Thyroid gland (tissue), 4 donors: Measurements from ENCODE around the gene KCNG2. TPM values are rescaled to one million over a fixed set of nuclear protein-coding genes. Genes with fewer than 3 reads are reported as not detected.
A peak's percentile ranks its signal among the peaks of the same experiment; 100 is the strongest.
"Not testable (repeated sequence)": the region's sequence is repeated elsewhere in the genome, so short reads cannot be mapped to it uniquely, and the experiment has no call there.

Source experiments
- DNase-seq, 2 donors: peaks; one replicate each; pipeline ENCODE4 v3.0.0-alpha.2; 2019
- H3K27ac ChIP-seq, 3 donors: fragments of 200-600 bp; sonication (generic); 1 replicate in 2 of 3; 2 replicates in 1 of 3; pipeline ENCODE4 v1.5.1; 2016 to 2019; ENCODE audit warnings: mild to moderate bottlenecking in 1 of 3, moderate library complexity in 1 of 3
- H3K27me3 ChIP-seq: fragments of 200-600 bp; sonication (generic); one replicate; pipeline ENCODE4 v1.5.1; 2019
- H3K36me3 ChIP-seq, 2 donors: fragments of 200-600 bp; sonication (generic); one replicate each; pipeline ENCODE4 v1.5.1; 2016 to 2019
- H3K4me1 ChIP-seq, 2 donors: fragments of 200-600 bp; sonication (generic); one replicate each; pipeline ENCODE4 v1.5.1; 2017 to 2019
- H3K4me3 ChIP-seq, 3 donors: fragments of 200-600 bp; sonication (generic); replicated peaks in 1 of 3; 1 replicate in 2 of 3; 2 replicates in 1 of 3; pipeline ENCODE4 v1.5.1; 2016; ENCODE audit warnings: mild to moderate bottlenecking in 1 of 3
- H3K9me3 ChIP-seq: fragments of 200-600 bp; sonication (generic); one replicate; pipeline ENCODE4 v1.5.1; 2017
- CTCF ChIP-seq, 6 experiments: fragments of 200-600 bp in 3 of 6; fragments of 450-650 bp in 3 of 6; sonication (generic) in 3 of 6; IDR thresholded peaks; one replicate each; pipeline ENCODE4 v1.5.1; 2016 to 2019; ENCODE audit warnings: antibody characterized with exemption in 6 of 6, mild to moderate bottlenecking in 2 of 6, inconsistent platforms in 1 of 6, moderate library complexity in 1 of 6
- POLR2A ChIP-seq, 2 donors: fragments of 450-650 bp; IDR thresholded peaks; one replicate each; pipeline ENCODE4 v1.6.1; 2017; ENCODE audit warnings: antibody characterized with exemption in 2 of 2, mild to moderate bottlenecking in 2 of 2, moderate library complexity in 1 of 2
- WGBS, 2 donors: methylation state at CpG; one replicate each; pipeline ENCODE4 v1.1.5; 2017; 5-methylcytosine and 5-hydroxymethylcytosine counted together
- intact Hi-C: fragments of 100-400 bp; cut with DNase I; formaldehyde crosslinking; loops from one replicate; pipeline ENCODE4 v1.15.1; 2023
- total RNA-seq, 4 donors: library from RNA; depleted of rRNA; stranded (reverse); fragments of >200 nt; gene quantifications; one replicate each; pipeline ENCODE4 v1.2.3, GENCODE V29; 2016

KCNG2 gene
- total RNA-seq, result under 1 TPM in 1 of 4 donors, not detected in 3; 0.22 TPM

GRCh38 chr18:79797518-79798345, at the start of gene KCNG2:
Gene KCNG2 (plus strand): TSS chr18:79797938. CDS start chr18:79863668, 65,730 bp downstream.
- intact Hi-C loops, result no loop called here
- TF ChIP-seq POLR2A (IDR thresholded peaks at IDR 0.05) (no peak), CTCF (IDR thresholded peaks at IDR 0.05) (peak in 2 of 6 experiments; percentile 15 to 30)
- no peaks in the 10 kb centered on the region for H3K9me3 ChIP-seq
- peak; percentile 20 to 32 for DNase-seq
- whole genome bisulfite sequencing, 2 donors, result 13 to 42% methylated on average over 8 to 14 of the region's 92 CpGs
- peaks cover 19% of the 10 kb centered on the region for H3K27me3 ChIP-seq
- no peak within 1 kb of the TSS for H3K27ac ChIP-seq
- H3K4me3 ChIP-seq, result peak within 1 kb of the TSS in 1 of 3 donors; percentile 20
- no peaks in the 10 kb centered on the region for H3K36me3 ChIP-seq
- H3K4me1 ChIP-seq, result peaks cover 8 to 16% of the 10 kb centered on the region in 2 donors

GRCh38 chr18:79748321-79749180, 49.2 kb upstream of the KCNG2 start:
- TF ChIP-seq CTCF (IDR thresholded peaks at IDR 0.05), result no peak
- TF ChIP-seq POLR2A (IDR thresholded peaks at IDR 0.05), result no peak
- Histone ChIP-seq H3K27ac (no peak overlapping the region), H3K27me3 (no peaks in the 10 kb centered on the region), H3K4me3 (no peak overlapping the region), H3K4me1 (no peaks in the 10 kb centered on the region), H3K9me3 (no peaks in the 10 kb centered on the region), H3K36me3 (peaks cover under 1 to 11% of the 10 kb centered on the region in 2 donors)
- 76 to 87% methylated on average over 16 to 35 of the region's 36 CpGs for WGBS, 2 donors
- intact Hi-C loops, result no loop called here
- no peak for DNase-seq

GRCh38 chr18:79749251-79750191, 48.2 kb upstream of the KCNG2 start:
- no peak overlapping the region for H3K4me3 ChIP-seq
- H3K36me3 ChIP-seq, result peaks cover 10 to 21% of the 10 kb centered on the region in 2 donors
- no peak for DNase-seq
- 87 to 90% methylated on average over 38 to 47 of the region's 49 CpGs for WGBS, 2 donors
- no peaks in the 10 kb centered on the region for H3K4me1 ChIP-seq
- no peaks in the 10 kb centered on the region for H3K9me3 ChIP-seq
- intact Hi-C loops, result no loop called here
- no peaks in the 10 kb centered on the region for H3K27me3 ChIP-seq
- TF ChIP-seq CTCF (IDR thresholded peaks at IDR 0.05), result no peak
- TF ChIP-seq POLR2A (IDR thresholded peaks at IDR 0.05), result no peak
- no peak overlapping the region for H3K27ac ChIP-seq

GRCh38 chr18:79750980-79751571, 46.7 kb upstream of the KCNG2 start:
- H3K36me3 ChIP-seq, result peaks cover 18 to 31% of the 10 kb centered on the region in 2 donors
- WGBS, 2 donors, result 40 to 62% methylated on average over 10 to 12 of the region's 13 CpGs
- H3K9me3 ChIP-seq, result no peaks in the 10 kb centered on the region
- H3K4me1 ChIP-seq, result no peaks in the 10 kb centered on the region
- no peak overlapping the region for H3K27ac ChIP-seq
- intact Hi-C loops, result no loop called here
- no peaks in the 10 kb centered on the region for H3K27me3 ChIP-seq
- no peak for TF ChIP-seq POLR2A (IDR thresholded peaks at IDR 0.05)
- no peak for TF ChIP-seq CTCF (IDR thresholded peaks at IDR 0.05)
- DNase-seq, result peak; percentile 81 to 86
- H3K4me3 ChIP-seq, result no peak overlapping the region

GRCh38 chr18:79751918-79752578, 45.7 kb upstream of the KCNG2 start:
- intact Hi-C loops, H3K4me1 ChIP-seq, H3K27me3 ChIP-seq, H3K4me3 ChIP-seq, H3K27ac ChIP-seq, DNase-seq, H3K9me3 ChIP-seq: not testable (repeated sequence)
- WGBS, 2 donors, result 94 to 98% methylated on average over 10 to 15 of the region's 20 CpGs
- H3K36me3 ChIP-seq, result peaks cover 18 to 27% of the 10 kb centered on the region in 2 donors

GRCh38 chr18:79752946-79753345, 44.8 kb upstream of the KCNG2 start:
- intact Hi-C loops, H3K4me1 ChIP-seq, H3K4me3 ChIP-seq, H3K27ac ChIP-seq, DNase-seq, H3K9me3 ChIP-seq, H3K27me3 ChIP-seq: not testable (repeated sequence)
- WGBS, 2 donors, result 84 to 85% methylated on average over 4 to 5 of the region's 8 CpGs
- peaks cover 18 to 21% of the 10 kb centered on the region in 2 donors for H3K36me3 ChIP-seq
